H1 (cell line): Measurements from ENCODE around the gene PCNX4. TPM values are rescaled to one million over a fixed set of nuclear protein-coding genes. Genes with fewer than 3 reads are reported as not detected.

ENCODE experiments used
- ATF3 ChIP-seq: IDR thresholded peaks from 2 replicates; pipeline ENCODE4 v1.6.1; 2011; ENCODE audit warnings: low read depth, mild to moderate bottlenecking, low read length; ENCODE audit not compliant: insufficient read depth
- EP300 ChIP-seq, 2 experiments: IDR thresholded peaks; 1 replicate in 1 of 2; 2 replicates in 1 of 2; pipeline ENCODE4 v1.6.1; 2011 to 2012; ENCODE audit warnings: low read depth in 2 of 2, low read length in 2 of 2, mild to moderate bottlenecking in 2 of 2, borderline replicate concordance in 1 of 2, inconsistent platforms in 1 of 2, moderate library complexity in 1 of 2
- GABPA ChIP-seq: IDR thresholded peaks from 2 replicates; pipeline ENCODE4 v1.6.1; 2011; ENCODE audit warnings: mild to moderate bottlenecking, low read length, moderate library complexity, borderline replicate concordance; ENCODE audit not compliant: insufficient read depth
- GTF2F1 ChIP-seq: IDR thresholded peaks from 2 replicates; pipeline ENCODE4 v1.6.1; 2012; ENCODE audit warnings: low read depth, low read length, improper control_type of control experiment, borderline replicate concordance
- polyA plus RNA-seq, 7 experiments: library from polyadenylated mRNA; depleted of rRNA in 3 of 7; stranded (reverse) in 5 of 7; unstranded in 2 of 7; fragments of >200 nt in 5 of 7; fragments of 200-250 nt in 2 of 7; gene quantifications; 1 replicate in 5 of 7; 2 replicates in 1 of 7; 4 replicates in 1 of 7; pipeline versions ENCODE4 v1.2.1 to v1.2.3, GENCODE V29; 2011 to 2013; ENCODE audit warnings: missing spikeins in 2 of 7, mixed read lengths in 2 of 7
- total RNA-seq: library from RNA; stranded (reverse); fragmentation: NEBNext Ultra II Directional; extraction: Animal tissue kit (Norgen Biotek cat#: 25700); gene quantifications from 2 replicates; pipeline ENCODE4 v1.2.1, GENCODE V29; 2021
- TF ChIP-seq, protein P1 (sequence below): IDR thresholded peaks from 2 replicates; pipeline ENCODE4 v1.6.1; 2012; ENCODE audit warnings: low read length, inconsistent platforms

Gene PCNX4
- total and polyA plus RNA-seq, 2 of the 8 experiments (the other 6 are each of a cell fraction or from before 2014, with no cell fraction given), result 28.4 to 35.5 TPM

DNA sequence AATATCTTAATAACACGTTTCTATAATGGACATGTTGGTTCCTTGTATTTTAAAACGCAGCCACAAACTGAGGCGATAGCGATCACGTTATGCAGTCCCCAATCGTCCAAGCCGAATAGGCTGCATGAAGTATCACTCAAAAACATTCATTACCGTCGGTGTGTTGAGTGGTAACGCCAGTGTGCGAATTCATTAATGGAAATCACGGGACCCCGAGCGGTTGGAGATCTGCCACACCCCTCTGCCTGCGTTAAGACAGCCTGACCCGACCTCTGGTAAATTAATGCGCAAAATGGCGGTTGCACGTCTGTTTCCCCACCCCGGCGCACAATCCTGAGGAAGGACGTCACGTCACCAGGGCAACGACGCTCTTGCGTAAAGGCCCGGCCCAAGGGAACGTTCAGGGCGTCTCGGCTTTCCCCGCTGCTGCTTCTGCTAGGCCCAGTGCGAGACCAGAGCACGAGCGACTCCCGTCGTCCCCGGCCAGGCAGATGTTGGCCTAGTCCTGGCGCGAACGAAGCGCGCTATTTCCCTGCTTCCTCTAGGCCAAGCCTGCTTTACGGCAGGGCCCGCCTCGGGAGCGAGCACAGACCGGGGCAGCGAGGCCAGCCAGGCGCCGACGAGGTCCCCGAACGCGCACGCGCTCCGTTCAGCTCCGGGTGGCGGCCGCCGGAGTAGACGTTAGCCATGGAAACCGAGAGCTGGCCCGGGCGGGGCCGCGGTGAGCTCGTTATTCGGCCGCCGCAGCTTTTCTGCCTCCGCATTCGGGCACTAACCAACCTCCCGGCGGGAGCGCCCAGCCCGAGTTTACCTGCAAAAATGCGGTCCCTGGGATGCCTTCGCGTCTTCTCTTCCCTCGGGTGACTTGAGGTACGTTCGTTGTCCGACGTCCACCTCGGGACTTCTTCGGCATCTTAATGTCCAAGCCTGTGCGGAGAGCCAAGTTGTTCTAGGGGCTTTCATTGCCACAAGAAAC, at the start of gene PCNX4 (continued):
- no peak for TF ChIP-seq GABPA
- TF ChIP-seq EP300 (IDR thresholded peaks at IDR 0.05; ENCODE audit: borderline replicate concordance in 1 of 2, low read depth in 2 of 2, low read length in 2 of 2), result 0 out of 3 replicates have a peak, but pooled peaks of 1 of the 2 experiments have one; percentile 21
- TF ChIP-seq, protein P1, sequence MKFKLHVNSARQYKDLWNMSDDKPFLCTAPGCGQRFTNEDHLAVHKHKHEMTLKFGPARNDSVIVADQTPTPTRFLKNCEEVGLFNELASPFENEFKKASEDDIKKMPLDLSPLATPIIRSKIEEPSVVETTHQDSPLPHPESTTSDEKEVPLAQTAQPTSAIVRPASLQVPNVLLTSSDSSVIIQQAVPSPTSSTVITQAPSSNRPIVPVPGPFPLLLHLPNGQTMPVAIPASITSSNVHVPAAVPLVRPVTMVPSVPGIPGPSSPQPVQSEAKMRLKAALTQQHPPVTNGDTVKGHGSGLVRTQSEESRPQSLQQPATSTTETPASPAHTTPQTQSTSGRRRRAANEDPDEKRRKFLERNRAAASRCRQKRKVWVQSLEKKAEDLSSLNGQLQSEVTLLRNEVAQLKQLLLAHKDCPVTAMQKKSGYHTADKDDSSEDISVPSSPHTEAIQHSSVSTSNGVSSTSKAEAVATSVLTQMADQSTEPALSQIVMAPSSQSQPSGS, result no peak
- TF ChIP-seq GTF2F1, result peak; percentile 40; the same call in 1 of the 2 replicates
- peak; percentile 55; the same call in 1 of the 2 replicates for TF ChIP-seq ATF3
